ENCODE data around the gene HOXD11.

GRCh38 chr2:176088048-176088936, 18.8 kb upstream of the HOXD11 start:
- TF ChIP-seq CTCF (IDR thresholded peaks at IDR 0.05; ENCODE audit: low read depth, low read length) (peak; percentile 49), EZH2phosphoT487 (IDR thresholded peaks at IDR 0.05; ENCODE audit: low read depth) (no peak)
